Right atrium auricular region (tissue), 2 donors: ENCODE measurements around the gene SRGAP3. TPM values are rescaled to one million over a fixed set of nuclear protein-coding genes. Genes with fewer than 3 reads are reported as not detected.

Experiments
- DNase-seq: peaks from one replicate; pipeline ENCODE4 v3.0.0-alpha.2; 2019; ENCODE audit warnings: low spot score
- H3K27ac ChIP-seq, 2 donors: fragments of 200-600 bp; sonication (generic); 1 replicate in 1 of 2; 2 replicates in 1 of 2; pipeline ENCODE4 v1.5.1; 2016 to 2019
- H3K27me3 ChIP-seq, 2 donors: fragments of 200-600 bp; sonication (generic); one replicate each; pipeline versions ENCODE4 v1.5.1 to v1.6.0; 2017 to 2019
- H3K36me3 ChIP-seq: fragments of 200-600 bp; sonication (generic); one replicate; pipeline ENCODE4 v1.5.1; 2016
- H3K4me1 ChIP-seq, 2 donors: fragments of 200-600 bp; sonication (generic); one replicate each; pipeline versions ENCODE4 v1.5.1 to v1.6.0; 2017 to 2019
- H3K4me3 ChIP-seq, 2 donors: fragments of 200-600 bp; sonication (generic); 1 replicate in 1 of 2; 2 replicates in 1 of 2; pipeline ENCODE4 v1.5.1; 2017 to 2019; ENCODE audit warnings: mild to moderate bottlenecking in 1 of 2, moderate library complexity in 1 of 2
- H3K9me3 ChIP-seq, 2 donors: fragments of 200-600 bp; sonication (generic); one replicate each; pipeline ENCODE4 v1.5.1; 2019
- CTCF ChIP-seq, 2 donors: fragments of 200-600 bp; sonication (generic); IDR thresholded peaks; one replicate each; pipeline ENCODE4 v1.5.1; 2019; ENCODE audit warnings: antibody characterized with exemption in 2 of 2
- total RNA-seq, 2 donors: library from RNA; depleted of rRNA; stranded (reverse); fragments of >200 nt; gene quantifications; one replicate each; pipeline ENCODE4 v1.1.0, GENCODE V29; 2016

Gene SRGAP3
- total RNA-seq, 2 donors from 2014 or later, result 4.0 to 5.0 TPM

DNA sequence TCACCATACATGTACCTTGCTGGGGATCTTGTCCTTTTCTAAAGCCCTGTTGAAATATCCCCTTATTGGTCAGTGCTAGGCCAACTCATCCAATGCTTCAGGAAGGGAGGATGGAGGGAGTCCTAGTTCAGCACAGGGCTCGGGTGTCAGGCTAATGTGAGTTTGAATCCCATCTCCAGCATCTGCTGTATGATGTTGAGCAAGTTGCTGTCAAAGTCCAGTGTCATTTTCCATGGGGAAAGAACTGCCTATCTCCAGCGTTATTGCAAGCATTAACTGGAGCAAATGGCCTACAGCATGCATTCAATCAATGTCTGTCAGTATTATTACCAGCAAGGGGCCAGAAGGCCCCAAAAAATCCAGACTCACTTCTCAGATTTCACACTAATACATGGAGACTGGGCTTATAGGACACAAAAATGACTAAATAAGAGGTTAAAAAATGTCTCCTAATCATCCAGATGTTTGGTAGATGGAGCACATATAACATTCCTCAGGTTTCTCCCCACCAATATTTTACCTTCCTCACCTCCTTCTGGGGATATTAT lies 40.8 kb downstream of the SRGAP3 start:
- TF ChIP-seq CTCF (IDR thresholded peaks at IDR 0.05), result no peak
- Histone ChIP-seq H3K4me1 (no peaks in the 10 kb centered on the region), H3K27me3 (no peaks in the 10 kb centered on the region), H3K4me3 (no peak overlapping the region), H3K9me3 (no peaks in the 10 kb centered on the region), H3K36me3 (no peaks in the 10 kb centered on the region), H3K27ac (no peak overlapping the region)
- DNase-seq, result no peak

- no peak for DNase-seq
- H3K4me1 ChIP-seq, result no peaks in the 10 kb centered on the region
- H3K27ac ChIP-seq, result no peak overlapping the region
- H3K4me3 ChIP-seq, result no peak overlapping the region
- no peaks in the 10 kb centered on the region for H3K36me3 ChIP-seq
- TF ChIP-seq CTCF (IDR thresholded peaks at IDR 0.05), result no peak
- H3K9me3 ChIP-seq, result no peaks in the 10 kb centered on the region
- no peaks in the 10 kb centered on the region for H3K27me3 ChIP-seq
These were observed 42.2 kb downstream of the SRGAP3 start for GRCh38 chr3:9207116-9207763.

- no peaks in the 10 kb centered on the region for H3K27me3 ChIP-seq
- H3K36me3 ChIP-seq, result no peaks in the 10 kb centered on the region
- H3K4me1 ChIP-seq, result no peaks in the 10 kb centered on the region
- no peak for DNase-seq
- no peak for TF ChIP-seq CTCF (IDR thresholded peaks at IDR 0.05)
- no peaks in the 10 kb centered on the region for H3K9me3 ChIP-seq
- no peak overlapping the region for H3K27ac ChIP-seq
- H3K4me3 ChIP-seq, result no peak overlapping the region
These were observed 43.2 kb downstream of the SRGAP3 start for GRCh38 chr3:9206287-9206686.

GRCh38 chr3:9205345-9206143 lies 43.9 kb downstream of the SRGAP3 start:
- H3K9me3 ChIP-seq, result no peaks in the 10 kb centered on the region
- no peaks in the 10 kb centered on the region for H3K4me1 ChIP-seq
- H3K27ac ChIP-seq, result no peak overlapping the region
- DNase-seq, result no peak
- TF ChIP-seq CTCF (IDR thresholded peaks at IDR 0.05), result no peak
- no peaks in the 10 kb centered on the region for H3K27me3 ChIP-seq
- no peaks in the 10 kb centered on the region for H3K36me3 ChIP-seq
- no peak overlapping the region for H3K4me3 ChIP-seq

DNA sequence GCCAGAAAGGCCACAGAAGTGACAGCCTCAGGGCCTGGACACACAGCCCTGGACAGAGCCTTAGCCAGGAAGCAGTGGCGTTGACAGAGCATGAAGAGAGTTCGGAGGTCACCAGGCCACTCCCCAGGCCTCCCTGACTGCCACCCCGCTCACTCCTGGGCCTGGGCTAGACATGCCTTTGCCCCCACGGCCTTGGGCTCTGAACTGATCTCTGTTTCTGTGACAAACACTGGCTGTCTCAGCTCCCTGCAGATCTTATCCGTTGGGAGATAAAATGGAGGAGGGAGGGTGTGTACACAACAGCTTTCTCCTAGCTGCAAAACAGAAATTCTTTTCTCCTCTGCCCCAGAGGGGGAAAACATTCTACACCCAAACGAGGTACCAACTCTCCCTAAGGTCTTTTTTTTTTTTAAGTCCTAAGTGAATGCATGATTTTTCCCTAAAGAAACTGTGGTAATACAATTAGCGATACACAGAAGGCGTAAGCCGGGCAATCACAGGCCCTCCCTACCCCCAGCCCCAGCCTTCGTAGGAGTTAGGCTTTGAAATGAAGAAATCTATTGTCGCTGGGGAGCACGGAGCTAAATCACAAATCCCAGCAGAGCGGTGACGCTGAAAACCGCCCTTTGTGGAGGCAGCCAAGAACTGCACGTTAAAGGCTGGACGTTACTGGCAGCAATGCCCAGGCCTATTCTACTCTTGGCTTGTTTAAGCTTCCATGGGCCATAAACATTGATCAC lies 45.0 kb downstream of the SRGAP3 start:
- no peak for DNase-seq
- Histone ChIP-seq H3K27me3 (no peaks in the 10 kb centered on the region), H3K36me3 (no peaks in the 10 kb centered on the region), H3K4me1 (no peaks in the 10 kb centered on the region), H3K4me3 (no peak overlapping the region), H3K27ac (no peak overlapping the region), H3K9me3 (no peaks in the 10 kb centered on the region)
- no peak for TF ChIP-seq CTCF (IDR thresholded peaks at IDR 0.05)
